Stimulated activated CD8-positive, alpha-beta memory T cell treated with anti-CD3 and anti-CD28 coated beads, Interleukin-7, amount 100 ng/mL, for 48 hours (primary cell): ENCODE data around the gene ARID3A.
A peak's percentile ranks its signal among the peaks of the same experiment; 100 is the strongest.

ENCODE experiments used
- DNase-seq, 2 donors: peaks; one replicate each; pipeline ENCODE4 v3.0.0-alpha.2; 2020; ENCODE audit warnings: low read depth in 1 of 2; ENCODE audit errors: extremely low read depth in 1 of 2

ARID3A gene

GRCh38 chr19:982567-983170, 56.8 kb downstream of the ARID3A start:
- DNase-seq, result peak; percentile 40 to 68

GRCh38 chr19:984165-984967, 58.5 kb downstream of the ARID3A start, which contains the start of gene WDR18:
Gene WDR18, plus strand, starts transcription at chr19:984345. Its CDS starts 9 bp downstream, at chr19:984354.
- peak; percentile 83 to 90 for DNase-seq

GRCh38 chr19:986083-986482, 60.2 kb downstream of the ARID3A start:
- DNase-seq, result no peak

GRCh38 chr19:988081-988480, 62.2 kb downstream of the ARID3A start:
- DNase-seq, result no peak

GRCh38 chr19:988510-988909, 62.7 kb downstream of the ARID3A start:
- DNase-seq, result no peak

GRCh38 chr19:989381-990081, 63.7 kb downstream of the ARID3A start:
- DNase-seq, result no peak

GRCh38 chr19:990119-990571, 64.3 kb downstream of the ARID3A start:
- DNase-seq, result no peak

- DNase-seq, result no peak
These were observed 64.9 kb downstream of the ARID3A start for GRCh38 chr19:990746-991145.

- DNase-seq, result peak in 1 of 2 donors; percentile 73
These were observed 65.5 kb downstream of the ARID3A start for GRCh38 chr19:991174-991931.

- DNase-seq, result no peak
These were observed 66.3 kb downstream of the ARID3A start for GRCh38 chr19:991932-992669.

GRCh38 chr19:992670-993055, 66.8 kb downstream of the ARID3A start:
- DNase-seq, result no peak

- no peak for DNase-seq
These were observed 67.6 kb downstream of the ARID3A start for GRCh38 chr19:993361-993830.

- DNase-seq, result no peak
These were observed 68.1 kb downstream of the ARID3A start for GRCh38 chr19:993831-994393.

- DNase-seq, result no peak
These were observed 68.7 kb downstream of the ARID3A start for GRCh38 chr19:994516-994915.

GRCh38 chr19:995051-995827, 69.4 kb downstream of the ARID3A start:
- DNase-seq, result no peak

GRCh38 chr19:996051-996838, 70.4 kb downstream of the ARID3A start:
- peak in 1 of 2 donors; percentile 47 for DNase-seq

- DNase-seq, result no peak
These were observed 72.2 kb downstream of the ARID3A start for GRCh38 chr19:998064-998463.

GRCh38 chr19:999379-999719, 73.5 kb downstream of the ARID3A start:
- no peak for DNase-seq
